ENCODE results near the gene NR1H3.
"Not testable (repeated sequence)": the region's sequence is repeated elsewhere in the genome, so short reads cannot be mapped to it uniquely, and the experiment has no call there.

The NR1H3 gene

DNA sequence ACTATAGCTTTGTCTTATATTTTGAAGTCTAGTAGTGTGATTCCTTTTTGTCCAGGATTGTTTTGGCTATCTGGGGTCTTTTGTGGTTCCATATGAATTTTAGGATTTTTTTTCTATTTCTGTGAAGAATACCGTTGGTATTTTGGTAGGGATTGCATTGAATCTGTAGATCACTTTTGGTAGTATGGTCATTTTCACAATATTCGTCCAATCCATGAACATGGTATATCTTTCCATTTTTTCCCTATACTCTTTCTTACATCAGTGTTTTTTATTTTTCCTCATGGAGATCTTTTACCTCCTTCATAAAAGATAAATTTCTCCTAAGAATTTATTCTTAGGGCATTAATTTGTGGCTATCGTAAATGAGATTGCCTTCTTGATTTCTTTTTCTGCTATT is 41.3 kb downstream of the NR1H3 start:
- in situ Hi-C loops (cut with MboI; ENCODE audit: low sequenced_read_pairs): no loop called here

DNA sequence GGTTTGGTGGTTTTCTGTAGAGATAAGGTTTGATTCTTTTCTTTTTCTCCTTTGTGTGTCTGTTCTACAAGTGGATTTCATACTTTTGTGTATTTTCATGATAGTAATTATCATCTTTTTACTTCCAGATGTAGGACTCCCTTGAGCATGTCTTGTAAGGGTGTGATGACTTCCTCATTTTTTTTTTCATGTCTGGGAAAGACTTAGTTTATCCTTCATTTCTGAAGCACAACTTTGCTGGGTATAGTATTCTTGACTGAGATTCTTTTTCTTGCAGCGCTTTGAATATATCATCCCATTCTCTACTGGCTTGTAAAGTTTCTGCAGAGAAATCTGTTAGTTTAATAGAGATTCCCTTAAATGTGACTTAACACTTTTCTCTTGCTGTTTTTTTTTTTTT is 45.1 kb downstream of the NR1H3 start:
- in situ Hi-C loops (cut with MboI; ENCODE audit: low sequenced_read_pairs): no loop called here

DNA sequence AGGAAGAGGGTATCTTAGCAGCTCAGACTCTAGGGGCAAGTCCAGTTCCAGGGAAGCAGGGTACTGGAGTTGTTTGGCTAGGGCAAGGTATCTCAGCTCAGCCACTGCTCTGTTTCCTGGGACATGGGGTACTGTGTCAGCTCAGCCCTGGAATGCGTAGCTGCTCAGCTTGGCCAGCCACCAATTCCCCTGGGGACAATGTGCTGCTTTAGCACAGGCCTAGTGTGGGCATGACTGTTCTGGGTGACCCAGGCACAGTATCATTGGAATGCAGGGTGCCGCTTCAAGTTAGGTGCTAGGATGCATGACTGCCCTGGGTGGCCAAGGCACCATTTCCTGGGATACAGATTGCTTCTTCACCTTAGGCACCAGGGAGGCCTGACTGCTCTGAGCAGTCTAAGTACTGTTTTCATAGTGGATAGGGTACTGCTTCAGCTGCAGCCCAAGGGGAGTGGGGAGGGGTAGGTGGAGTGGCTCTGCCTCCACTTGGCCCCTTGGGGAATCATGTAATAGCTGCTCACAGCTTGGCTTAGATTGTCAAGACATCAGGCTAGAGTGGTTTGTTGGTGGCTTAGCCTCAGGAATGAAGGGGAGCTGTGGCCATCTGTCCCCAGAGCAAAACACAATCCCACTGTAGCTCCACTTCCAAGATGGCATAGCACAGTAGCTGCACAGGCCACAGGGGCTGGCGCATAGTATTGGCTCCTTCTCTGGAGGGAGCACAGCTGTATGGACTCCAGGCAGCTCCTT is 48.1 kb downstream of the NR1H3 start:
- in situ Hi-C loops (cut with MboI; ENCODE audit: low sequenced_read_pairs): no loop called here

DNA sequence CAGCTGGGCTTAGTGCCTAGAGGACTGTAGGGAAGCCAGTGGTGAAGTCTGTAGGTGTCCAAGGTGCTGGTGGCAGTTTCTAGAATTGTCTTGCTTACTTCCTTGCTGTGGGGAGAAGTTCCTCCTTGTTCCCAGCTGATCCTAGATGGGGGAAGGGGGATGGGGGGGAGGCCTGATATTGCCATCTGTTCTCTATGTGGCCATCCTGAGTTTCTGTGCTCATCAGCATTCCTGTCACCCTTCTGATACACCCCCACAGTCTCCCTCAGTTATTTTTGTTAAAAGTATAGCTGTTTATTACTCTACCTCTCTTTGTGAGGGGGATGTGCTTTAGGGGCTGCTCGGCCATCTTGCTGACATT is 48.7 kb downstream of the NR1H3 start:
- in situ Hi-C loops (cut with MboI; ENCODE audit: low sequenced_read_pairs): no loop called here

GRCh38 chr11:47308050-47308823 is 50.4 kb downstream of the NR1H3 start:
- in situ Hi-C loops (cut with MboI; ENCODE audit: low sequenced_read_pairs): no loop called here

GRCh38 chr11:47314992-47315391 is 57.2 kb downstream of the NR1H3 start:
- in situ Hi-C loops (cut with MboI; ENCODE audit: low sequenced_read_pairs): no loop called here

DNA sequence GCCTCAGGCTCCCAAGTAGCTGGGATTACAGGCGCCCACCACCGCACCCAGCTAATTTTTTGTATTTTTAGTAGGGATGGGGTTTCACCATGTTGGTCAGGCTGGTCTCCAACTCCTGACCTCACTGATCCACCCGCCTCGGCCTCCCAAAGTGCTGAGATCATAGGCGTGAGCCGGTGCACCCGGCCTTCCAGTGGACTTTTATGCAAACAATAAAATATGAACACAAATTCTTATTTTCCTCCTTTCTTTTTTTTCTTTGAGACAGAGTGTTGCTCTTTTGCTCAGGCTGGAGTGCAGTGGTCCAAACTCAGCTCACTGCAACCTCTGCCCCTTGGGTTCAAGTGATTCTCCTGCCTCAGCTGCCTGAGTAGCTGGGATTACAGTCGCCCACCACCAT is 58.7 kb downstream of the NR1H3 start:
- in situ Hi-C loops (cut with MboI; ENCODE audit: low sequenced_read_pairs): not testable (repeated sequence)

GRCh38 chr11:47317064-47317828 is 59.5 kb downstream of the NR1H3 start:
- in situ Hi-C loops (cut with MboI; ENCODE audit: low sequenced_read_pairs): no loop called here

DNA sequence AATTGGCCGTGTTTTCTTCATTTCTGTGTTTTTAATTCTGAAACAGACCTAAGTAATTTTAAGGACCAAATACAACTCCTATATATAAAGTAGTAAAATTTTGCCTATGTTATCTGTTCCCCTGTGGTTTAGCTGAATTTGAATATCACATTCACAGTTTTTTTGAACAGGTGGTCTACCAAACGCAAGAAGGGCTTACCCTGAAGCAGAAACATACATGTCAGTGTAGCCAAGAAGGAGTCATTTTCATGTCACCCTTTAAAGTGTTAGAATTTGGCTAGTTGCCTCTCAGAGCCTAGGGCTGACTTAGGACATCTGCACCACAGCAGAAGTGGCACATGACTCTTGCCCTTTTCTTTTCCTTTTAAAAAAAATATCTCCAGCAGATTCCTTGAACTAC is 60.4 kb downstream of the NR1H3 start:
- in situ Hi-C loops (cut with MboI; ENCODE audit: low sequenced_read_pairs): no loop called here

Measured in HL-60/S4 (cell line).